OCI-LY3 (cell line): ENCODE data around the gene WRNIP1.

Source experiments
- H2AFZ ChIP-seq: fragments of 200-600, 300-600 bp; shearing (Covaris generic); 2 replicates; pipeline ENCODE4 v1.6.0; 2014; ENCODE audit warnings: antibody characterized with exemption, low read depth, low read length
- H3K27ac ChIP-seq: fragments of 200-600, 300-600 bp; sonication (generic); 2 replicates; pipeline ENCODE4 v1.5.1; 2014; ENCODE audit warnings: mild to moderate bottlenecking, low read length, moderate library complexity, mixed read lengths
- H3K27me3 ChIP-seq: fragments of 200-600, 300-600 bp; sonication (generic); 2 replicates; pipeline ENCODE4 v1.6.1; 2014; ENCODE audit warnings: low read depth, low read length, mixed read lengths
- H3K36me3 ChIP-seq: fragments of 200-600, 300-600 bp; sonication (generic); replicated peaks from 2 replicates; pipeline ENCODE3; 2014; ENCODE audit warnings: low read depth, low read length, mixed read lengths
- H3K4me1 ChIP-seq: fragments of 300-600, 200-600 bp; sonication (generic); 2 replicates; pipeline ENCODE4 v1.6.1; 2014; ENCODE audit warnings: low read length, mixed read lengths
- H3K4me2 ChIP-seq: fragments of 200-600, 300-600 bp; sonication (generic); 2 replicates; pipeline ENCODE4 v1.6.1; 2014; ENCODE audit warnings: low read length, mixed read lengths
- H3K4me3 ChIP-seq: fragments of 300-600, 200-600 bp; sonication (generic); 2 replicates; pipeline ENCODE4 v1.5.1; 2014; ENCODE audit warnings: antibody characterized with exemption, mild to moderate bottlenecking, low read length, moderate library complexity
- H3K79me2 ChIP-seq: fragments of 300-600, 200-600 bp; shearing (Covaris generic); 2 replicates; pipeline ENCODE4 v1.6.1; 2014; ENCODE audit warnings: mild to moderate bottlenecking, low read length, mixed read lengths
- H3K9ac ChIP-seq: fragments of 300-600, 200-600 bp; shearing (Covaris generic); 2 replicates; pipeline ENCODE4 v1.6.0; 2014; ENCODE audit warnings: mild to moderate bottlenecking, low read length, moderate library complexity
- H3K9me3 ChIP-seq: fragments of 200-600, 300-600 bp; shearing (Covaris generic); 2 replicates; pipeline ENCODE4 v1.6.1; 2014; ENCODE audit warnings: low read length, mixed read lengths; ENCODE audit not compliant: insufficient read depth
- H4K20me1 ChIP-seq: fragments of 200-600, 300-600 bp; sonication (generic); 2 replicates; pipeline ENCODE4 v1.6.1; 2016; ENCODE audit warnings: low read length, mixed read lengths; ENCODE audit not compliant: insufficient read depth
- CTCF ChIP-seq: fragments of 200-600, 300-600 bp; sonication (generic); IDR thresholded peaks from 2 replicates; pipeline ENCODE4 v1.5.1; 2014; ENCODE audit warnings: antibody characterized with exemption, low read length, low read depth
- EZH2phosphoT487 ChIP-seq: fragments of 200-600 bp; shearing (Covaris generic); IDR thresholded peaks from 2 replicates; pipeline ENCODE4 v1.6.1; 2018; ENCODE audit warnings: antibody characterized with exemption, mixed run types, low read depth

Gene WRNIP1

GRCh38 chr6:2741756-2742155 is 23.4 kb upstream of the WRNIP1 start:
- TF ChIP-seq EZH2phosphoT487 (no peak), CTCF (no peak)

GRCh38 chr6:2743280-2744208 is 21.6 kb upstream of the WRNIP1 start:
- H3K27ac ChIP-seq, result no peak overlapping the region
- no peaks in the 10 kb centered on the region for H3K9me3 ChIP-seq
- TF ChIP-seq EZH2phosphoT487 (no peak), CTCF (no peak)
- no peaks in the 10 kb centered on the region for H3K36me3 ChIP-seq
- H4K20me1 ChIP-seq, result no peaks in the 10 kb centered on the region
- H3K79me2 ChIP-seq, result no peaks in the 10 kb centered on the region
- H3K4me2 ChIP-seq, result no peak overlapping the region
- H3K4me3 ChIP-seq, result no peak overlapping the region
- H3K9ac ChIP-seq, result no peak overlapping the region
- no peaks in the 10 kb centered on the region for H3K4me1 ChIP-seq
- no peak overlapping the region for H2AFZ ChIP-seq
- H3K27me3 ChIP-seq, result no peaks in the 10 kb centered on the region

More at GRCh38 chr6:2741756-2742155, 23.4 kb upstream of the WRNIP1 start:
- H3K4me2 ChIP-seq, result no peak overlapping the region
- H2AFZ ChIP-seq, result no peak overlapping the region
- no peaks in the 10 kb centered on the region for H3K79me2 ChIP-seq
- H3K9ac ChIP-seq, result no peak overlapping the region
- no peaks in the 10 kb centered on the region for H4K20me1 ChIP-seq
- no peaks in the 10 kb centered on the region for H3K36me3 ChIP-seq
- H3K4me3 ChIP-seq, result no peak overlapping the region
- H3K9me3 ChIP-seq, result no peaks in the 10 kb centered on the region
- no peak overlapping the region for H3K27ac ChIP-seq
- peaks cover 4% of the 10 kb centered on the region; the same call in 1 of the 2 replicates for H3K4me1 ChIP-seq
- H3K27me3 ChIP-seq, result no peaks in the 10 kb centered on the region

GRCh38 chr6:2744209-2744771 is 20.9 kb upstream of the WRNIP1 start:
- H2AFZ ChIP-seq, result no peak overlapping the region
- no peak overlapping the region for H3K4me2 ChIP-seq

More at GRCh38 chr6:2744209-2744771, 20.9 kb upstream of the WRNIP1 start:
- Histone ChIP-seq H3K27me3 (0 out of 2 replicates have a peak, but pooled peaks cover 3% of the 10 kb centered on the region), H3K79me2 (no peaks in the 10 kb centered on the region), H3K36me3 (no peaks in the 10 kb centered on the region), H3K27ac (no peak overlapping the region), H3K4me3 (no peak overlapping the region), H3K9ac (no peak overlapping the region), H4K20me1 (no peaks in the 10 kb centered on the region), H3K4me1 (no peaks in the 10 kb centered on the region), H3K9me3 (no peaks in the 10 kb centered on the region)
- TF ChIP-seq CTCF (no peak), EZH2phosphoT487 (no peak)
